ENCODE results near the gene FRMD4A.

Gene FRMD4A

DNA sequence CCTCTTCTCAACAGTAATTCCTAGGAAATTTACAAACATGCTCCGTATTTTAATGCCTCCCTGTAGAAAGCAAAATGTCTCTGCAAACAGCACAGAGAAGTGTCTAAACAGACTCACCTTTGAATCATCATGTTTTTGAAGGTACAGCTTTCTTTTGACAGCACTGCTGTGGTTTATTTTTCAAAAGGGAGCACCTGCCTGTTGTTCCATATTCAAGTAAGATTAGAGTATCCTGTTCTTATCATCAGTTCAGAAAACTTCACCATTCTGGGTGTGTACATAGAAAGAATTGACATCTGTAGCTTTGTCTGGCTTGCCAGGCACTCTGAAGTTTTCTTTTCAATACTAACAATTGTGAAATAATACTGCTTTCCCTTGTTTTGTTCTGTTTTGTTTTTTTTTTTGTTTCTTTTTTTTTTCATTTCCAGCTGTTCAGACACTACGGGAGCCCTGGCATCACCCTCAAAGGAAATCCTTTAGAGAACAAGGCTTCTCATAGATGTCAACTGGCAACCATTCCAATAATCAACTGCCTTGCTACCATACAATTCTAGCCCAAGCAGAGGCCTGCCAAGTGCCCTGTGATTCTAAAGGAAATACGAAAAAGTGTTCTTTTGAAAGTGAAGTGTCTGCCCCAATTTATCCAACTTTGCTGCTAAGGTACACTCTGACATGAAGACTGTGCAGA is 468.0 kb downstream of the FRMD4A start:
- H3K4me3 ChIP-seq (ENCODE audit: control insufficient read depth, low read depth, low read length) = no peak overlapping the region
- TF ChIP-seq CTCF (conservative IDR thresholded peaks at IDR 0.05; ENCODE audit: control insufficient read depth, insufficient read depth, low read depth, low read length) = no peak
- DNase-seq (ENCODE audit: low read depth) = no peak

GRCh38 chr10:13860886-13861285 is 469.8 kb downstream of the FRMD4A start:
- DNase-seq (ENCODE audit: low read depth) = no peak
- H3K4me3 ChIP-seq (ENCODE audit: control insufficient read depth, low read depth, low read length) = no peak overlapping the region
- TF ChIP-seq CTCF (conservative IDR thresholded peaks at IDR 0.05; ENCODE audit: control insufficient read depth, insufficient read depth, low read depth, low read length) = no peak

DNA sequence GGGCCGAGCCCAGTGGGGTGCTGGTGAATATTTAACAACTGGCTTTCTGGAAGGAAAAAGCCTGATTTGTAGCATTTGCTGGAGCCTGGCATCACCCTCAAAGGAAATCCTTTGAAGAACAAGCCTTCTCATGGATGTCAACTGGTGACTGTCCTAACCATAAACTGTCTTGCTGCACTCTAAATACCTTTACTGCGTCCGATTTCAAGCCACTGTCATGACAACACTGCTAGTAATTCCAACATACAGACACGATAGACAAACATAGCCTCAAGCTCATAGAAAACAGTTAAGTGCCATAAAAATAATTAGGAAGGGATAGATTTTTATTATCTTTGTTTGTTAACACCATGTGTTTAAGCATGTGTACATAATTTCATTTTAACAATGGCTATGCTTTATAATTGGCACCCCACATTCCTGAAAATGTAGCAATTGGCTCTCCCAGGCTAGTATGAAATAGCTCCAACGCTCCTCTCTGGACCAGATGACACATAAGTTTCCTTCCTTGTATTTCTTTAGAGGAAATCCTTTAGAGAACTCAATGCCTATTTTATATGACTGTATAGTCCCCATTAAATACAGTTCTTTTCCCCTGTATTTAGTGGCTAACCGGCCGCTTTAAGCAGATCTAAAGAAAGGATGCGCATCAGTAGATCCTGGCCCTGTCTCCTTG is 470.6 kb downstream of the FRMD4A start:
- DNase-seq (ENCODE audit: low read depth) = no peak
- TF ChIP-seq CTCF (conservative IDR thresholded peaks at IDR 0.05; ENCODE audit: control insufficient read depth, insufficient read depth, low read depth, low read length) = no peak
- no peak overlapping the region for H3K4me3 ChIP-seq (ENCODE audit: control insufficient read depth, low read depth, low read length)

GRCh38 chr10:13858709-13859108 is 472.0 kb downstream of the FRMD4A start:
- no peak overlapping the region for H3K4me3 ChIP-seq (ENCODE audit: control insufficient read depth, low read depth, low read length)
- DNase-seq (ENCODE audit: low read depth) = no peak
- no peak for TF ChIP-seq CTCF (conservative IDR thresholded peaks at IDR 0.05; ENCODE audit: control insufficient read depth, insufficient read depth, low read depth, low read length)

GRCh38 chr10:13857451-13857850 is 473.3 kb downstream of the FRMD4A start:
- no peak overlapping the region for H3K4me3 ChIP-seq (ENCODE audit: control insufficient read depth, low read depth, low read length)
- no peak for TF ChIP-seq CTCF (conservative IDR thresholded peaks at IDR 0.05; ENCODE audit: control insufficient read depth, insufficient read depth, low read depth, low read length)
- DNase-seq (ENCODE audit: low read depth) = no peak

- TF ChIP-seq CTCF (conservative IDR thresholded peaks at IDR 0.05; ENCODE audit: control insufficient read depth, insufficient read depth, low read depth, low read length) = no peak
- DNase-seq (ENCODE audit: low read depth) = no peak
- H3K4me3 ChIP-seq (ENCODE audit: control insufficient read depth, low read depth, low read length) = no peak overlapping the region
These were observed 476.9 kb downstream of the FRMD4A start for GRCh38 chr10:13853854-13854253.
